Choroid plexus epithelial cell (primary cell): ENCODE measurements around the gene VSNL1.

Source experiments
- DNase-seq: peaks from one replicate; pipeline ENCODE4 v3.0.0-alpha.2; 2010; ENCODE audit warnings: low read depth
- H3K4me3 ChIP-seq: 2 replicates; pipeline ENCODE4 v1.5.1; 2011; ENCODE audit warnings: low read depth, mild to moderate bottlenecking, control low read depth, low read length, moderate library complexity
- TF ChIP-seq, protein P1 (sequence below): conservative IDR thresholded peaks from 2 replicates; pipeline ENCODE4 v1.5.1; 2011; ENCODE audit warnings: low read depth, mild to moderate bottlenecking, control low read depth, inconsistent platforms, low read length, moderate library complexity

Gene VSNL1

DNA sequence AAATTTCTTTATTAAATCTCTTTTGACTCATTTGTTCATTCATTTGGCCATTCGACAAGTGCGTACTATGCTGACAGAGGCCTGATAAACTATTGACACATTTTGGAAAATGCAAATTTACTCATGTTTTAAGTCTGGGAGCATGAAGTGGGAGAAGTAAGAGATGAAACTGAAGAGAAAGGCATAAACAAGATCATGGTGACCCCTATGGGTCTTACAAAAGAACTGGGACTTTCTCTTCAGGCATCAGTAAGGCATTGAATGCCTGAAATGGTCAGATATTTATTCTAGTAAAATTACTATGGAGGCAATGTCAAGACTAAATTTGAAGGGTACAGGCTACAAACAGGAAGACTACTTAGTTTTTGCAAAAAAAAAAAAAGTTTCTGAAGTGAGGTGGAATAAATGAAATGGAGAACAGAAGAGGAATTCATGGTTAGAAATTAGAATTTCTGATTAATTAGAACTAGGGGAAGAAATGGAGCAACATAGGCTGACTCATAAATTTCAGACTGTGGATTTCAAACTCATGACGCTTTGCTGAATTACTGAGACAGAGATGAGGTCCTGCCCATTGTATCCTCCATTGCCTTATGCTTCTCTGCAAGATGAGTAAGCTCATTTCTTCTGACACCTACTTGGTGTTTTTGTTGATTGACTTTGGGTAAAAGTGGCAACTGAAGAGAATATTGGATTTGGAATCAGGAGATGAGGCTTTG, 32.7 kb downstream of the VSNL1 start:
- TF ChIP-seq, protein P1, sequence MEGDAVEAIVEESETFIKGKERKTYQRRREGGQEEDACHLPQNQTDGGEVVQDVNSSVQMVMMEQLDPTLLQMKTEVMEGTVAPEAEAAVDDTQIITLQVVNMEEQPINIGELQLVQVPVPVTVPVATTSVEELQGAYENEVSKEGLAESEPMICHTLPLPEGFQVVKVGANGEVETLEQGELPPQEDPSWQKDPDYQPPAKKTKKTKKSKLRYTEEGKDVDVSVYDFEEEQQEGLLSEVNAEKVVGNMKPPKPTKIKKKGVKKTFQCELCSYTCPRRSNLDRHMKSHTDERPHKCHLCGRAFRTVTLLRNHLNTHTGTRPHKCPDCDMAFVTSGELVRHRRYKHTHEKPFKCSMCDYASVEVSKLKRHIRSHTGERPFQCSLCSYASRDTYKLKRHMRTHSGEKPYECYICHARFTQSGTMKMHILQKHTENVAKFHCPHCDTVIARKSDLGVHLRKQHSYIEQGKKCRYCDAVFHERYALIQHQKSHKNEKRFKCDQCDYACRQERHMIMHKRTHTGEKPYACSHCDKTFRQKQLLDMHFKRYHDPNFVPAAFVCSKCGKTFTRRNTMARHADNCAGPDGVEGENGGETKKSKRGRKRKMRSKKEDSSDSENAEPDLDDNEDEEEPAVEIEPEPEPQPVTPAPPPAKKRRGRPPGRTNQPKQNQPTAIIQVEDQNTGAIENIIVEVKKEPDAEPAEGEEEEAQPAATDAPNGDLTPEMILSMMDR: peak; percentile 35
- no peak overlapping the region for H3K4me3 ChIP-seq
- peak; percentile 47 for DNase-seq

DNA sequence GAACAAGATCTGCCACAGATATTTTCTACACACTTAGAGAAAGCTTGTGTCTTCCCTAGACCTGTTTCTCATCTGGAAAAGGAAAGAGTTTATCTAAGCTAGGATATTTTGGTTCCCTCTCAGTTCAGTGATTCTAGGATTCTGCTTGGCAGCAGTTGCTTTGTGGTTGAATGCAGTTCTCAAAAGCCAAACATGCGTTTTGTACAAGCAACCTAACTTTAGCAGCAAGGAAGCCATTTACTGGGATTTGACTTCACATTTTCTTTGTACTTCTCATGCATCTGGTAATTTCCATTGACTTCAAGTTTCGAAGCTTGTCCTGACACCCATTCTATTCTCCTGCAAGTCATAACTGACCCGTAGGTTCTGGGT, 33.3 kb downstream of the VSNL1 start:
- H3K4me3 ChIP-seq: no peak overlapping the region
- no peak for DNase-seq
- TF ChIP-seq, protein P1: no peak

DNA sequence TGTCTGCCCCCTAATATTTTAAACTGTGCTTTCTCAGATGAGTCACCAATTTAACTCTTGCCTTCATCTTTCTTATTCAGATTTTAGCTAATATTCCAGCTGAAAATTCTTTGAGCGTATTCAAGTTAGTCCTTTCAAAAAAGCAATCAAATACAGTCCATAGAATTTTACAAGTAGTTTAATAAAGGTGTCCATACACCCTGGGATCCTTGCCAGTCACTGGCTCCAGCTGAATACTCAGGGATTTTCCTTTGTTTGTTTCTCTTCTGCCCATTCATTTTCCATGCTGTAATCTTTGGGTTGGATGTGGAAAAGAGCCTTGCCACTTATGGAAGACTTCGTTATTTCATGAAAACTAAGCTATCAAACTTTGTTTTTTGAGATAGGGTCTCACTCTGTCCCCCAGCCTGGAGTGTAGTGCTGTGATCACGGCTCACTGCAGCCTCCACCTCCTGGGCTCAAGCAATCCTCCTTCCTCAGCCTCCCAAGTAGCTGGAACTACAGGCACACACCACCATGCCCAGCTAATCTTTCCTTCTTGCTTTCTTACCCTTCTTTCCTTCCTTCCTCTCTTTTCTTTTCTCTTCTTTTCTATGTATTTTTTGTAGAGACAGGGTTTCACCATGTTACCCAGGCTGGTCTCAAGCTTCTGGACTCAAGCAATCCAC, 34.0 kb downstream of the VSNL1 start:
- no peak overlapping the region for H3K4me3 ChIP-seq
- TF ChIP-seq, protein P1: no peak
- DNase-seq: no peak

DNA sequence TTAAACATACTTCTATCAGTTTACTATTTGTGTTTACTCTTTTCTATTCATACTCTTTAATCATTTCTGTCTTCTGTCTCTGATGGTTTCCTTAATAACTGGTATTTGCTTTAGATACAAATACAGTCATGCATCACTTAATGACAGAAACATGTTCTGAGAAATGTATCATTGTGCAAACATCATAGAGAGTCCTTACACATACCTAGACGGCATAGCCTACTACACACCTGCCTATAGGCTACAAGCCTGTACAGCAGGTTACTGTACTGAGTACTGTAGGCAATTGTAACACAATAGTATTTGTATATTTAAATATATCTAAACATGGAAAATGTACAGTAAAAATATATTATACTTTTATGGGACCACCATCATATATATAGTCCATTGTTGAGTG, 36.3 kb downstream of the VSNL1 start:
- H3K4me3 ChIP-seq: no peak overlapping the region
- DNase-seq: no peak
- TF ChIP-seq, protein P1: no peak

DNA sequence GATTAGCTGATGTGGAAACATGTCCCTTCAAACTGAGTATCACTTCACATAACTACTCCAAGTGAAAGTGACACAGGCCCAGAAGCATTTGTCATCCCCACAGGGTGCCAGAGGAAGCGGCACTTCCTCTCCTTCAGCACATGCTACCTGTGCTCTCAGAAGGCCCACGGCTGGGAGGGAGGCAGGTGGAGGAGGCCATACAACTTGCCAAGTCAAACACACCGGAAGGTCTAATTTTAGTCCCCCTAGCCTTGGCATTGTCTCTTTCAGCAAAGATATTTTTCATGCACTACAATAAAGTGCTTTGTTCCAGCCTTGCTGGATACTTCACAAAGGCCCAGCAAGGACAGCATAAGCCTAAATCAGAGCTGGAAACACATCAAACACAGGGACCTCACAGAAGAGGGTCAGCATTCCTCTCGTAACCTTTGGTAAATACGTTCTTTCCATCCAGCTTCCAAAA, 38.0 kb downstream of the VSNL1 start:
- no peak for DNase-seq
- TF ChIP-seq, protein P1: no peak
- H3K4me3 ChIP-seq: no peak overlapping the region

DNA sequence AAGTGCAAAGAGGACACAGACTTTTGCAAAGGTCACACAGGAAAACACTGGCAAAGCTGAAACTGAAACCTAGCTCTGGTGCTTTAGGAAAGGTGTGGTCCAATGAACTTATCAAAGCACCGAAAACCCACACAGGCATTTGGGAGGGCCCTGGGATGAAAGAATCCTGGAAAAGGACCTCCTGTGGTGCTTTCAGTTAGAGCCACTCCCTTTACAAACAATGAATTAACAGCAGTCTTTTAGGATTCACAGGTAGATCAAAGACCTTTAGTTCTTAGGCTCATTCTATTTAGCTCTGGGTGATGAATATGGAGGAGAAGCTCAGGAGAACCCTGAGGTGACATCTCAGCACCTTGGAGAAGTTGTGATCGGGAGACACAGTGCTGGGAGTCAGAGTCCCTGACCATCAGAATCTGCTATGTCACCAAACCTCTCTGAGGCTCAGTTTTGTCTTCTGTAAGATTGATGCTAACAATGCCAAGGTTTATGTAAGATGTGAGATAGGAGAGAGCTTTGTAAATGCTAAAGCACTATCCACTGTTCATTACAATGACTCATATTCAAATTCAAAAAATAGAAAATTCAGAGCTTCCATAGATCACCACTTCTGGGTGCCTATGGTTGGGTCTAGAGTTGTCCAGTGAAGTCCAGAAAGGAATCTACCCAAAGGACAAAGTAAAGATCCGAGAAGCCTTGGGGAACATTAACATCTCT, 39.3 kb downstream of the VSNL1 start:
- H3K4me3 ChIP-seq: no peak overlapping the region
- TF ChIP-seq, protein P1: no peak
- DNase-seq: no peak

DNA sequence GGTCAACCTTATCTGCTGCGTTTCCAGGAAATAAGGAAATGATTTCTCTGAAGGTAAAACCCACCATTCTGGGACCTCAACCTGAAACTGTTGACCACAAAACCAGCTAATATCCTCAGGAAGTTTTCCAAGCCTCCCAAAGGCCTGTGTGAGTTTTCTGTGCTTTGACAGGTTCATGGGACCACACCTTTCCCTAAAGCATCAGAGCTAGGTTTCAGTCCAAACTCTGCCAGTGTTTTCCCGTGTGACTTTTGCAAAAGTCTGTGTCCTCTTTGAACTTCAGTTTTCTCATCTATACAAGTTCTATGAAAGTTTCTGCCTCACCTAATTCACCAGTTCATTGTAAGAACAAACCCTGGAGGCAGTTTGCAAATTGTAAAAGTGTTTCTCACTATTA, 39.8 kb downstream of the VSNL1 start:
- TF ChIP-seq, protein P1: no peak
- no peak for DNase-seq
- no peak overlapping the region for H3K4me3 ChIP-seq
